Measurements from ENCODE around the gene KCNS3.
"Not testable (repeated sequence)": the region's sequence is repeated elsewhere in the genome, so short reads cannot be mapped to it uniquely, and the experiment has no call there.

Gene KCNS3

DNA sequence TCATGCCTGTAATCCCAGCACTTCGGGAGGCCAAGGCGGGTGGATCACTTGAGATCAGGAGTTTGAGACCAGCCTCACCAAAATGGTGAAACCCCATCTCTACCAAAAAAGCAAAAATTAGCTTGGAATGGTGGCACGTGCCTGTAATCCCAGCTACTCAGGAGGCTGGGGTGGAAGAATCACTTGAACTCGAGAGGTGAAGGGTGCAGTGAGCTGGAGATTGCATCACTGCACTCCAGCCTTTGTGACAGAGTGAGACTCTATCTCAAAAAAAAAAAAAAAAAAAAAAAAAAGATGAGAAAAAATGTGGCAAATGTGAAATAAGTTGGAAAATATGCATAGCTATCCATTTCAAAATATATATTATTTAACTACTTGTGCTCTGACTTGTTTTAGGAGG, 65.0 kb downstream of the KCNS3 start:
- Histone ChIP-seq H3K36me3 (ENCODE audit: insufficient read depth, low read length) (no peaks in the 10 kb centered on the region), H3K9me3 (ENCODE audit: control insufficient read depth, insufficient read depth, low read length) (peaks cover 2% of the 10 kb centered on the region; the same call in 1 of the 2 replicates), H3K4me1 (ENCODE audit: insufficient read depth, low read length) (no peaks in the 10 kb centered on the region), H3K9ac (ENCODE audit: low read depth, low read length) (no peak overlapping the region)

DNA sequence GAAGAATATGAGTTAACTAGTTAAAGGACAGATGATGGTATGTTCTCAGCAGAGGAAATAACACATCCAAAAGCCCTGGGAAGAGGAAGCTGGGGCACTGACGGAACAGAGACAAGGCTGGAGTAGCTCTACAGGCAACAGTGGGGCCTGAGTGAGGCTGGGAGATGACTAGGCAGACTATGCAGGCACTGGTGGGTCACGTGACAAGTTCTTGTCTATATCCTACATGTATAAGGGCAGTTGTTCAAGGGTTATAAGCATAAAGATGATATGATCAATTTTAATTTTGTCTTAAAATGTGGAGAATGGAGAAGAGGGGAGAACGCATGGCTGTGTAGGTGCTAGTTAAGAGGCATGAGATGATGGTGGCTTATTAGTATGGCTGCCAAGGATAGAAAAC, 68.6 kb downstream of the KCNS3 start:
- Histone ChIP-seq H3K36me3 (ENCODE audit: insufficient read depth, low read length) (no peaks in the 10 kb centered on the region), H3K9ac (ENCODE audit: low read depth, low read length) (no peak overlapping the region), H3K9me3 (ENCODE audit: control insufficient read depth, insufficient read depth, low read length) (no peaks in the 10 kb centered on the region), H3K4me1 (ENCODE audit: insufficient read depth, low read length) (no peaks in the 10 kb centered on the region)

DNA sequence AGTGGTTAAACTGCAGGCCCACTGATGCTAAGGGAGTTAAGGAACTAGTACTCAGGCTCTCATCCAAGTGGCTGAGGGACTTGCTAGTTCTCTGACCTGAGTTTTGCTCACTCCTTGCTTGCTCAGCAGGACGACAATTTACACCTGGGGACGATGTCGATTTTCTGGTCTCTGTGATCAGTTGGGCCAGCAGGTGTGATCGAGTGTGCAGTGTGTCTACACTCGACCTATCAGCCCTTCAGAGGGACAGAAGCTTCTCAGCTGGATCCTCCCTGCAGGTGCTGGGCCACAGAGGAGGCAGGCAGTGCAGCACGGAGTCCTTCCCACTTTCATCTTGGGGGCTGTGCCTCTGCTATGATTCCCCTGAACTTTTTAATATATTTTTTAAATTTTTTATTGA, 71.5 kb downstream of the KCNS3 start:
- Histone ChIP-seq H3K9me3 (ENCODE audit: control insufficient read depth, insufficient read depth, low read length) (no peaks in the 10 kb centered on the region), H3K36me3 (ENCODE audit: insufficient read depth, low read length) (no peaks in the 10 kb centered on the region), H3K9ac (ENCODE audit: low read depth, low read length) (no peak overlapping the region), H3K4me1 (ENCODE audit: insufficient read depth, low read length) (no peaks in the 10 kb centered on the region)

DNA sequence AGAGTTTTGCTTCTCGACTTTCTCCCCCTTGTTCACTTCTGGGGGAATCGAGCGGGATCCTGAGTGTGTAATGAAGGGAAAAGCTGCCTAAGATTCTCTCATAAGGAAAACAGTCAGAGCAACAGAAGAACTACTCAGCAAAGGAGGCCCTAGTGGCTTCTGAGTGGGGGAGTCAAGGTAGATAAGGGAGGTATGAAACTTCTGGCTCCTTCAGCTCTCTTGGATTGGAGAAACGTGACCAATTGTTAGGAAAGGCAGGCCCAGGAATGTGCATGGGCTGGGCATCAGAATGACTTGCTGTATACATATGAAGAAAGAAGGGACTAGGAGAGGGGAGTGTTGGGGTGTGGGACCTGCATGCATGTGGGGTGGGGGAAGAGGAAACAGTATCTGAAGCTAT, 73.1 kb downstream of the KCNS3 start:
- no peaks in the 10 kb centered on the region for H3K9me3 ChIP-seq (ENCODE audit: control insufficient read depth, insufficient read depth, low read length)
- H3K4me1 ChIP-seq (ENCODE audit: insufficient read depth, low read length), result no peaks in the 10 kb centered on the region
- no peak overlapping the region for H3K9ac ChIP-seq (ENCODE audit: low read depth, low read length)
- no peaks in the 10 kb centered on the region for H3K36me3 ChIP-seq (ENCODE audit: insufficient read depth, low read length)

DNA sequence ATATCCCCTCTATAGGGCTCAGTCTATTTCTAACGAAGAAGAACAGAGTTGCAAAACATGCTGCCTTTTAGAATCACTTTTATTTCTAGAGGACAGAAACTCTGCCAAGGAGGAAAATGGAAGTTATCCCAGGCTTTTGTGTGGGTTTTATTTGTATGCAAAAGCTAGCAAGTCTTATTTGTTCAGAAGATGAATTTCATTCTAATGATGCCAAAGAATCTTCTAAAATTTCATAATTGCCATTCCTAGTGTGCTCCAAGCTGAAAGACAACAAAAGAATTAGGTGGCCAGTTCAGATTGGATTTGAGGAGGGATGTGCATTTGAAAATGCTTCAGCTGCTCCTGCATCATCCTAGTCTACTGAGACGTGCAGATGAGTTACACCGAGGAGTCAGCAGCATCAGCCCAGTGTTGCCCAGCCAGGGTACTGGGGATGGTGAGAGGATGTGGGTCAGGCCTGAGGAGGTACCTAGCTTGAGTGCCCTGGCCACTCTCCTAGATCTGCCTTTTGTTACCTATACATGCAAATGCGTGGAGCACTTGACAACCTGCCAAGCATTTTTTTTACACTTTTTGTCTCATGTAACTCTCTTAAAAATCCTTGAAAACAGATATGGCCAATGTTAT, 80.1 kb downstream of the KCNS3 start:
- H3K4me1 ChIP-seq (ENCODE audit: insufficient read depth, low read length), result no peaks in the 10 kb centered on the region
- H3K9ac ChIP-seq (ENCODE audit: low read depth, low read length), result no peak overlapping the region
- H3K36me3 ChIP-seq (ENCODE audit: insufficient read depth, low read length), result no peaks in the 10 kb centered on the region
- no peaks in the 10 kb centered on the region for H3K9me3 ChIP-seq (ENCODE audit: control insufficient read depth, insufficient read depth, low read length)

DNA sequence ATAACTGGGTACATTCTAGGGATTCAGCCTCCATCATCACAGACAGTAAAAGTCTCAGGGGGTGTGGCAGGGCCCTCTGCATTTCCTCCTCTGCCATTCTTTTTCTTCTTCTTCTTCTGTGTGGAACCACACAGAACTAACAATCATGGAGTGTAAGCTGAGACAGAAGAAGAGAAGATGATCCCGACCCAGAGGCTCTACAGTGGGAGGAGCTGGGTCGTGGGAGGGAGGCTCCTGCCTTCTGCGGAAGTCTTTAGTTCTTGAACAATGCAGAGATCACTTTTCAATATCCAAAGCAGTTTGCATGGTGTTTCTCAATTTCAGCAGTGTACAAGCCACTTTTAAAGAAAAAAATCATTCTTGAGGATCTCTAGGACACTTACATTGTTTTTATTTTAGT, 80.9 kb downstream of the KCNS3 start:
- Histone ChIP-seq H3K9me3 (ENCODE audit: control insufficient read depth, insufficient read depth, low read length) (no peaks in the 10 kb centered on the region), H3K4me1 (ENCODE audit: insufficient read depth, low read length) (no peaks in the 10 kb centered on the region), H3K36me3 (ENCODE audit: insufficient read depth, low read length) (no peaks in the 10 kb centered on the region), H3K9ac (ENCODE audit: low read depth, low read length) (no peak overlapping the region)

DNA sequence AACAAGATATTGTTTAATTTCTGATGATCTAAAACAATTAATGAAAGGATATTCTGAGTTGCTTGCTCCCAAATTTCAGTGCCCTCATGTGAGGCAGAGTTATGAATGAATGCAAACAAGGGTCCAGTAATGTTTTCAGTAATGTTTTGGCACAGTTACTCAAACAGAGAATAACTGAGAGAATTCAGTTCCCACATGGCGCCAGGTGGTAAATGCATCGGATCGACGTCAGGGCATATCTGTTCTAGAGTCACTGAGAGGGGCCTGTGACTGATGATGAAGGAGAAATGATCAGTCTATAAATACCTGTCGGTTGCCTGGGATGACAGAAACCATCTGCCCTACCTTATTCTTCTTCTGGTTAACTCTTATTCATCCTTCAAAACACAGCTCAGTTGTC, 81.4 kb downstream of the KCNS3 start:
- Histone ChIP-seq H3K36me3 (ENCODE audit: insufficient read depth, low read length) (no peaks in the 10 kb centered on the region), H3K9ac (ENCODE audit: low read depth, low read length) (no peak overlapping the region), H3K4me1 (ENCODE audit: insufficient read depth, low read length) (no peaks in the 10 kb centered on the region), H3K9me3 (ENCODE audit: control insufficient read depth, insufficient read depth, low read length) (no peaks in the 10 kb centered on the region)

DNA sequence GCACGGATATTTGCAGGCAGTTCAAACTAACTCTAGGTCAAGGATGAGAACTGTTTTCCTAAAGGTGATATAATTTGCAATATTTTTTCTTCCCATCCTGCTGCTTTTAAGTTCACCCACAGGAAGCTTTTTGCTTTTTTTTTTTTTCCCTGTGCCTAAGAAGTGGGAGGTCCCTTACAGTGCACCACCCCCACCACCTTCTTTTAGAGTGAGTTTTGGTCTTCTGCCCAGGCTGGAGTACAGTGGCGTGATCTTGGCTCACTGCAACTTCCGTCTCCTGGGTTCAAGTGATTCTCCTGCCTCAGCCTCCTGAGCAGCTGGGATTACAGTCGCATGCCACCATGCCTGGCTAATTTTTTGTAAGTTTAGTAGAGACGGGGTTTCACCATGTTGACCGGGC, 82.5 kb downstream of the KCNS3 start:
- Histone ChIP-seq H3K4me1 (ENCODE audit: insufficient read depth, low read length) (no peaks in the 10 kb centered on the region), H3K9me3 (ENCODE audit: control insufficient read depth, insufficient read depth, low read length) (no peaks in the 10 kb centered on the region), H3K36me3 (ENCODE audit: insufficient read depth, low read length) (no peaks in the 10 kb centered on the region), H3K9ac (ENCODE audit: low read depth, low read length) (no peak overlapping the region)

DNA sequence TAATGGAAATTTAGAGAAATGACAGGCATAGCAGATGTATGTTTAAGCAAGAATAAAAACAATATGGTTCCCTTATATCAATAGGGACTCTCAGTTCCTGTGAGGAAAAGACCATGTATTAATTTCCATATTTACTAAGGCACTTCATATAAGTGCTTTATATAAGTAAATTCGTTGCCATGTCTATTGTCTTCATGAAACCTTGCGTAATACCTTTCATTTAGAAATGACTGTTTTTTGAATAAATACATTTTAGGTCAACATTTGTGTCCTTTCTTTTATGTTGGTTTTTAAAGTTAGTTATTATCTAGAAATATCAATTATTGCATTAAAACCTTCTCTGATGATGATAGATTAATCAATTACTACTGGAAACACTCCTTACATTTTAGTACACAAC, 83.3 kb downstream of the KCNS3 start:
- H3K9me3 ChIP-seq (ENCODE audit: control insufficient read depth, insufficient read depth, low read length), result no peaks in the 10 kb centered on the region
- H3K9ac ChIP-seq (ENCODE audit: low read depth, low read length), result no peak overlapping the region
- no peaks in the 10 kb centered on the region for H3K36me3 ChIP-seq (ENCODE audit: insufficient read depth, low read length)
- H3K4me1 ChIP-seq (ENCODE audit: insufficient read depth, low read length), result no peaks in the 10 kb centered on the region

DNA sequence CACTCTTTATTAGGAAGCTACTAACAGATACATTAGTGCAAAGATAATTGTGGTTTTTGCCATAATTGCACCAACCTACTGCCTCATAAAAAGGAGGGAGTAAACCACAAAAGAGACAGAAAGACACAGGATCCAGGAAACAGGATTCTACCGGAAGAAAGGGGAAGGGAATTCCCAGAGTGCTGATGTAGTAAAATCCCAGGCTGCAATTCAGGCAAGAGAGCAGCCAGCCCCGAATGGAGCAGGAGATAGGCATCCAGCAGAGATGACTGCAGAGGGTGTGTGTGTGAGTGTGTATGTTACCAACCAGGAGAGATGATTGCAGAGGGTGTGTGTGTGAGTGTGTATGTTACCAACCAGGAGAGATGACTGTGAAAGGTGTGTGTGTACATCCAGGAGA, 84.4 kb downstream of the KCNS3 start:
- Histone ChIP-seq H3K4me1 (ENCODE audit: insufficient read depth, low read length) (no peaks in the 10 kb centered on the region), H3K9ac (ENCODE audit: low read depth, low read length) (no peak overlapping the region), H3K36me3 (ENCODE audit: insufficient read depth, low read length) (no peaks in the 10 kb centered on the region), H3K9me3 (ENCODE audit: control insufficient read depth, insufficient read depth, low read length) (no peaks in the 10 kb centered on the region)

DNA sequence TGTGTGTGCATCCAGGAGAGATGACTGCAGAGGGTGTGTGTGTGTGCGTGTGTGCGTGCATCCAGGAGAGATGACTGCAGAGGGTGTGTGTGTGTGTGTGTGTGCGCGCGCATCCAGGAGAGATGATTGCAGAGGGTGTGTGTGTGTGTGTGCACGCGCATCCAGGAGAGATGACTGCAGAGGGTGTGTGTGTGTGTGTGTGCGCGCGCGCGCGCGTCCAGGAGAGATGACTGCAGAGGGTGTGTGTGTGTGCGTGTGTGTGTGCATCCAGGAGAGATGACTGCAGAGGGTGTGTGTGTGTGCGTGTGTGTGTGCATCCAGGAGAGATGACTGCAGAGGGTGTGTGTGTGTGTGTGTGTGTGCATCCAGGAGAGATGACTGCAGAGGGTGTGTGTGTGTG, 85.1 kb downstream of the KCNS3 start:
- H3K9ac ChIP-seq (ENCODE audit: low read depth, low read length); H3K36me3 ChIP-seq (ENCODE audit: insufficient read depth, low read length); H3K9me3 ChIP-seq (ENCODE audit: control insufficient read depth, insufficient read depth, low read length); H3K4me1 ChIP-seq (ENCODE audit: insufficient read depth, low read length): not testable (repeated sequence)

DNA sequence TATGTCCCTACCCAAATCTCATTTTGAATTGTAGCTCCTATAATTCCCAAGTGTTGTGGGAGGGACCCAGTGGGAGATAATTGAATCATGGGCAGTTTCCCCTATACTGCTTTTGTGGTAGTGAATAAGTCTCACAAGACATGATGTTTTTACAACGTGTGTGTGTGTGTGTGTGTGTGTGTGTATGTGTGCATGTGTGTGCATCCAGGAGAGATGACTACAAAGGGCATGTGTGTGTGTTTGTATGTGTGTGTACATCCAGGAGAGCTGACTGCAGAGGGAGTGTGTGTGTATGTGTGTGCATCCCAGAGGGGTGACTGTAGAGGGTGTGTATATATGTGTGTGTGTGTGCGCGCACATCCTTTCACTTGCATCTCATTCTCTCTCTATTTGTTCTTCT, 86.7 kb downstream of the KCNS3 start:
- Histone ChIP-seq H3K9me3 (ENCODE audit: control insufficient read depth, insufficient read depth, low read length) (no peaks in the 10 kb centered on the region), H3K36me3 (ENCODE audit: insufficient read depth, low read length) (no peaks in the 10 kb centered on the region), H3K9ac (ENCODE audit: low read depth, low read length) (no peak overlapping the region), H3K4me1 (ENCODE audit: insufficient read depth, low read length) (no peaks in the 10 kb centered on the region)

DNA sequence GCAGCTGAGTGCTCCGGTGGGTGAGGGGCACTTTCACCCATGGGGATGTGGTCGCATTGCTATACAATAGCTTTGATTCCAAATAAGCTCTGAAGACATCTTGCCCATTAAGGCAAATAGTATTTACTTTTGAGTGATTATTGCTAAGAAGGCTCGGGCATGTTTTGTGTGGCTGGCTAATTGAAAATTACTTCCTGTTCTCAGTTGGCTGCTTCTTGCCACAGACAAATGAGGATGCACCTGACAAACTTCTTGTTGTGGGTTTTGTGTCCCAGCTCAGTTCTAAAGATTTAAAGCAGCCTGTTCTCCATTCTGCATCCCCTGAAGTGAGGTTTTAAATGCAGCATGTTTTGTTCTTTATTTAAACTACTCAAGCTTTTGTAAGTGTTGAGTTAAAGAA, 88.3 kb downstream of the KCNS3 start:
- Histone ChIP-seq H3K9me3 (ENCODE audit: control insufficient read depth, insufficient read depth, low read length) (no peaks in the 10 kb centered on the region), H3K9ac (ENCODE audit: low read depth, low read length) (no peak overlapping the region), H3K36me3 (ENCODE audit: insufficient read depth, low read length) (no peaks in the 10 kb centered on the region), H3K4me1 (ENCODE audit: insufficient read depth, low read length) (no peaks in the 10 kb centered on the region)

DNA sequence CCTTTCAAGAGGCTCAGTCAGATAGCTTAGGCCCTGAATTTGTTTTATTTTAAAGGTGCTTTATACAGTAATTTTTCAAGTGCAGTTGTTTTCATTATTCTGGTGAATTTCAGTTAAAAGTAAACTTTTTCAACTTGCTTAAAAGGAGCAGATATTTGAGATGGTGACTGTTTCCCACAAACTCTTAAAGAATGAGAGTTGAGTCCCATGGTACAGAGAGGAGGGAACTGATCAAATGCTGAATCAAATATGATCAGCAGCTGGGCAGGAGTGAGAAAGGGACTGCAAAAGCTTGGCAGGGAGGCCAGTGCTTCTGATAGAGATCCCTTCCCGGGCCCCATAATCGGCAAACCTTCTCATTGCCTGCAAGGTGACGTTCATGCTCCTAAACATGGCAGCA, 91.2 kb downstream of the KCNS3 start:
- H3K4me1 ChIP-seq (ENCODE audit: insufficient read depth, low read length), result no peaks in the 10 kb centered on the region
- H3K9ac ChIP-seq (ENCODE audit: low read depth, low read length), result no peak overlapping the region
- H3K36me3 ChIP-seq (ENCODE audit: insufficient read depth, low read length), result no peaks in the 10 kb centered on the region
- H3K9me3 ChIP-seq (ENCODE audit: control insufficient read depth, insufficient read depth, low read length), result no peaks in the 10 kb centered on the region

DNA sequence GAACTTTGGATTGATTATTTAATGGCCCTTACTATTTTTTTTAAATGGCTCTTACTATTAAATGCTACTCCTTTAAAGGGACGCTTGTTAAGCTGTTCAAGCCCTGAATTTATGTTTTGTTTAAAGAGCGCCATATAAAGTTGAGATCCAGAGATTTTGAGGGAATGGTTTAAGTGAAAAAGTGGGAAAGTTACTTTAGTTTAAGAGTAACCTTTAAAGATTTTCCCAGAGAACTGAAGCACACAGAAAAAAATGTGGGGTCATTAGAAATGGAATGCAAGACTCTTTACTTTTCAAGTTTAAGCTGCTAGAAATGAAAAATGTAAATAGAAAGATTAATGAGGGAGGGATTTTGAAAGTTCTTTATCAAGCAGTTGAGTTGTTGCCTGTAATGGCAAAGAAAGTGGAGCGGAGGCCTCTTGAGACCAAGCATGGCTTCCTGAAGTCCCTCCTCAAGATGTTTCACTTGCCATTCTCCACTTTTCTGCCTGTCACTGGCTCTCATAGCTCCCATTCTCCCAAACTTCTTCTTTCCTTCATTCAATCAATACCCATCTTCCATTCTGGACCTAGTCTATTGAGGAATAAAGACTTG, 93.2 kb downstream of the KCNS3 start:
- Histone ChIP-seq H3K9ac (ENCODE audit: low read depth, low read length) (no peak overlapping the region), H3K36me3 (ENCODE audit: insufficient read depth, low read length) (no peaks in the 10 kb centered on the region), H3K9me3 (ENCODE audit: control insufficient read depth, insufficient read depth, low read length) (no peaks in the 10 kb centered on the region), H3K4me1 (ENCODE audit: insufficient read depth, low read length) (no peaks in the 10 kb centered on the region)

DNA sequence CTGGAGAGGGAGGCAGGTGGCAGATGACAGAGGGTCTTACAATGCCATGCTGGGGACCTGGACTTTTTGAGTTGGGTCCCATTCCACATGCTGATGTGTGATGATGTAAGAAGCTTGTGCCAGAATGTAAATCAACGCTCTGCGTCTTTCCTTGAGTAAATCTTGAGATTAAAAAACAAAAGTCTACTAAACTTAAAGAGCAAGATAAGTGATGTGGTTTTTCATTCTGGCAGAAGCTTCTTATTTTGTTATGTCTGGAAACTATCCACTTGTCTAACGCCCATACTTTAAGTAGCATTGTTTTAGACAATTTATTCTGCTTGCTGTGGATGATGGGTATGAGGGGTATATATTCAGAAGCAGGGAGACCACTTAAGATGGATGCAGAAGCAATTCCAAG, 94.5 kb downstream of the KCNS3 start:
- Histone ChIP-seq H3K36me3 (ENCODE audit: insufficient read depth, low read length) (no peaks in the 10 kb centered on the region), H3K9me3 (ENCODE audit: control insufficient read depth, insufficient read depth, low read length) (no peaks in the 10 kb centered on the region), H3K9ac (ENCODE audit: low read depth, low read length) (no peak overlapping the region), H3K4me1 (ENCODE audit: insufficient read depth, low read length) (no peaks in the 10 kb centered on the region)

All from ES-I3 (cell line).